Dermis blood vessel endothelial cell (primary cell): ENCODE data around the gene DTL. TPM values are rescaled to one million over a fixed set of nuclear protein-coding genes. Genes with fewer than 3 reads are reported as not detected.

Experiments used
- DNase-seq: peaks from one replicate; pipeline ENCODE4 v3.0.0; 2010
- total RNA-seq: library from RNA; depleted of rRNA; stranded (reverse); fragments of >200 nt; gene quantifications from 2 replicates; pipeline ENCODE4 v1.2.3, GENCODE V29; 2014

DTL gene
- total RNA-seq, 1 donor from 2014 or later: 12.6 TPM

DNA sequence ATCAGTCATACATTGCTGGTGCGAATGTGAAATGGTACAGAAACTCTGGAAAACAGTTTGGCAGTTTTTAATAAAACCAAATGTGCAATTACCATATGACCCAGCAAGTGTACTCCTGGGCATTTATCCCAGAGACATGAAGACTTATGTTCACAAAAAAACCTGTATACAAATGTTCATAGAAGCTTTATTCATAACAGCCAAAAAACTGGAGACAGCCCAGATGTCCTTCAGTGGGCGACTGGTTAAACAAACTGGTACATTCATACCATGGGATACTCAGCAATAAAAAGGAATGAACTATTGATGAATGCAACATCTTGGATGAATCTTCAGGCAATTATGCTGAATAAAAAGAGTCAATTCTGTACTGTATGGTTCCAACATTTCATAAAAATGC is 97.8 kb downstream of the DTL start:
- no peak for DNase-seq

DNA sequence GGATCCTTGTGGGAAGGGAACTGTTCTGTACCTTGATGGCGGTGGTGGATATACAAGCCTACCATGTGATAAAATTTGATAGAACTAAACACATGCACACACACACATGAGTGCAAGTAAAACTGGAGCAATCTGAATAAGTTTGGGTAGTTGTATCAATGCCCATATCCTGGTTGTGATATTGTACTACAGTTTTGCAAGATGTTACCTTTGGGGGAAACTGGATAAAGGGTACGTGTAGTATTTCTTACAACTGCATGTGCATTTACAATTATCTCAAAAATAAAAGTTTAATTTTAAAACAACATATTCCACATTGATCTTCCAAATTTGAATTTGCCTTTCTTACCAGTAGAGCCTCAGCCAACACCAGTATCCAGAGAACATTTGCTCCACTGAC is 99.6 kb downstream of the DTL start:
- DNase-seq: no peak

DNA sequence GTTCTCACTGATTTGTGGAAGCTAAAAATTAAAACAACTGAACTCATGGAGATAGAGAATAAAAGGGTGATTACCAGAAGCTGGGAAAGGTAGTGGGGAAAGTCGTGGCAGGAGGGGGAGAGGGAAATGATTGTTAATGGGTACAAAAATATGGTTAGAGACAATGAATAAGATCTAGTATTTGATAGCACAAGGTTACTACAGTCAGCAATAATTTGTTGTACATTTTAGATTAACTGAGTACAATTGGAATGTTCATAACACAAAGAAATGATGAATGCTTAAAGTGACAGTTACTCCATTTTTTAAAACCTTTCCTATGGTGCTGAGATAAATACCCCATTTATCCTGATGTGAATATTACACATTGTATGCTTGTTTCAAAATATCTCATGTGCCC is 102.3 kb downstream of the DTL start:
- no peak for DNase-seq

DNA sequence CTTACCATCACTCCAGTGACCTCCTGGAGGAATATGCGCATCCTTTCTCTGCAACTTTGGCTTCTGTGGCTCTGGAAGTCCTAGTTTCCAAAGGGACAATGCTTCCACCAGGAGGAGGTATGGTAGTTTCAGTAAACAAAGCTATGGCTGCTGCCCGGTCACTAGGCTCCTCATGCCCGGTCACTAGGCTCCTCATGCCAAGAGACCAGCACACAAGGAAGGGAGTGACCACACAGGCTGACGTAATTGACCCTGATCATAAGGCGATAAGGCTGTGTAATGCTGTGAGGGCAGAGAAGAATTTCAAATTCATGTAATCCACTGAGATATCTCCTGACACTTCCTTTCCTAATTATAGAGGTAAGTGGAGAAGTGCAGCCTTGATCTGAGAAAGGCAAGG is 102.9 kb downstream of the DTL start:
- peak; percentile 37 for DNase-seq

DNA sequence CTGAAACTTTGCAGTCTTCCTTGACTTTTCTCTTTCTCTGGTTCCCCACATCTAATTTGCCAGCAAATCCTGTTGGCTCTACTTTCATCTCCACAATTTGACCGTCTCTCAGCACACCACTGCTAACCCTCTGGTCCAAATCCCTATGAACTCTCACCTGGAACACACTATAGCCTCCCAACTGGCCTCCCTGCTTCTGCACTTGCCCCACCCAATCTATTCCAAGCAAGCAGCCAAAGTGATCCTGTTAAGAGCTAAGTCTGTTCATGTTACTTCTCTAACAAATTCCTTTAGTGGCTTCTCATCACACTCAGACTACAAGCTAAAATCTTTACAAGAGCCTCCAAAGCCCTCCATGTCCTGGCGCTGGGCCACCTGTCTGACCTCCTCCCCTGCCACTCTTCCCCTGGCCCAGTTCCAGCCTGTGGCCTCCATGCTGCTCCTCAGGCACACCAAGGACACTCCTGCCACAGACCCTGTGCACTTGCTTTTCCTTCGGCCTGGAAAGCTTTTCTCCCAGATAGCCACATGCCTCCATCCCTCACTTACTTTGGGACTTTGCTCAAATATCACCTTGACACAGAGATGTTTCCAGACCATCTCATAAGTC is 104.1 kb downstream of the DTL start:
- no peak for DNase-seq

DNA sequence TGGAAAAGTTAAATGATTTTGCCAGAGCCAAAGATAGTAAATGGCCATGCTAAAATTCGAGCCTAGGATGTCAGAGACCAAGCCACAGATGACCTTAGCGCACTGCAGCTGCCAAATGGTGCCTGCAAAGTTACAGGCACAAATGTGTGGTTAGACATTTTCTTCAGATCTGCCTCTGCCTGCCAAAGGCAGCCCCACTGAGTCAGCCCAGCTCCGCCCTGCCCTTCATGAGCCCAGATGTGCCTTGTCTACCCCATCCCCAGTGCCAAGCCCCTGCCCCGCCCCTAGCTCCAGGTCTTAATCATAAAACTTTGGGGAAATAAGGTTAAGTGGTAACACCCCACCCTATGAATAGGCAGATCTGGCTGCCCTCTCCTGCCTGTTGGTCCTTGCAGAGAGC is 105.9 kb downstream of the DTL start:
- no peak for DNase-seq

DNA sequence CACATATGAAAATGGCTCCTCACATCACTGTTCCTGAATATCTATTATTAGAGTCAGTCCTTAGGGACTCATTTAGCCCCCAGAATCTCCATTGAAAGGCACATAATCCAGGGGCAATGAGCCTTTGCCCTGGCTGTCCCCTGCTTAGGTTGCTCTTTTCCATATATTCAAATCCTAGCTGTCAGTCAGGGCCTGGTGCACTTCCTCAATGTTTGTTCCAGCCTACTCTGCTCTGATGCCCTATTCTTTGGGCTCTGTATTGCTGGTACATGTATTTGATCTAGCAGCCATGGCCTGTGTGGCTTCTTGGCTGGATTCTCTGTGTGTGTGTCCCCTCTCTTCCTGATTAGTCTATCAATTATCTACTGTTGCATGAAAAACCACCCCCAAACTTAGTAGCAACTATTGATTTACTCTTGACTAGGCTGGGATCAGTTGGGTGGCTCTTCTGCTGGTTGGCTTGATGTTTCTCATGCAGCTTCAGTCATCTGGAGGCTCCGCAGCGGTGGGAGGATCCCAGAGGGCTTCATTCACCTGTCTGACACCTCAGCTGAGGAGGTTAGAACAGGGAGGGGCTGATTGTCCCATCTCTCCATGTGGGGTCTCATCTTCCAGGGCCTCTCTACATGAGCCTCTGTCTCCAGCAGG is 107.5 kb downstream of the DTL start:
- DNase-seq: no peak

DNA sequence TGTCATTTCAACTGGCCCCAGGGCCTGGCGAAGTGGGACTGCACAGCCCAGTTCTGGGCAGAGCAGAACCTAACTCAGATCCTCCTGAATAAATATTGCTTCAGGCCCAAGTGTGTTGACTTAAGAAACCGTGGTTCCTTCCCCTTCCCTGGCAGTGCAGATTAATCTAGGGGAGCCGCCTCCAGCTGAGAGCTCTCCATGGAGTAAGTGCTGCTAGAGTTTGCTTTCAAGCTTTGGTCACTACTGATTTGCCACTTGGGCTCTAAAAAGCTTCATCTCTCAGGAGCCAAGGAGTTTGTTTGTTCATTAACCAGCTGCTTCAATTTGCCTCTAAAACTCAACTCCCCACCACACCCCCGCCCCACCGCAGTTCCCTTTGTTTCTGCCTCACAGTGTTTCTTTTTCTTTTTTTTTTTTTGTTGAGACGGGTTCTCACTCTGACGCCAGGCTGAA is 112.1 kb downstream of the DTL start:
- DNase-seq: no peak

DNA sequence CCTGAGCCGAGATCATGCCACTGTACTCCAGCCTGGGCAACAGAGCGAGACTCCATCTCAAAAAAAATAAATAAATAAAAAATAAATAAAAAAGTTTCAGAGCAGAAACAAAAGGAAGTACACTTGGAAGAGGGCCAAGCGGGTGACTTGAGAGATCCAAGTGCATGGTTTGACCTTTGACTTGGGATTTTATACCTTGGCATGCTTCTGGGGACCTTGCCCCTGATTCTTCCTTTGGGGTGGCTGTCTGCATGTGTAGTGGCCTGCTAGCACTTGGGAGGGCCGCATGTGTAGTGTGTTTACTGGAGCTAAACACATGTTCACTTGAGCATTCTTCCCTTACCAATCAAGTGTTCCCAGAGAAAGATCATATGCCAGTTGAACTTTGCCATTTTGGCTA is 114.0 kb downstream of the DTL start:
- no peak for DNase-seq

DNA sequence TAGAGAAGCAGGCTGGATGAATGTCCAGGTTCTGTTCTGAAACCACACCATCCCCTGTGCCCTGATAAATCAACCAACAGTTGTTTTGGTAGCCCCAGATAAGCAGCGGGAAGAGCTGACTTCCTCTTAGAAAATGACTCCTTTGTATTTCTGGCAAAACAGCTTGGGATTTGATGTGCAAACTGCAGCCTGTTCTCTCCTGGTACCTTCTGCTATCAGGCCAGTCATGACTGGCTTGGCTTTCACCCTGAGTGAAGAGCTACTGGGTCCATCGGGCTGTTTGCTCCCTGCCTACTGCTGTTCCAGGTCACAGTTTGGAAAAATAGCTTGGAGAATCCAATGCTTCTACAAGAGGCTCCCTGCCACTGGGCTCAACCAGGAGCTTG is 116.8 kb downstream of the DTL start:
- DNase-seq: peak; percentile 59

DNA sequence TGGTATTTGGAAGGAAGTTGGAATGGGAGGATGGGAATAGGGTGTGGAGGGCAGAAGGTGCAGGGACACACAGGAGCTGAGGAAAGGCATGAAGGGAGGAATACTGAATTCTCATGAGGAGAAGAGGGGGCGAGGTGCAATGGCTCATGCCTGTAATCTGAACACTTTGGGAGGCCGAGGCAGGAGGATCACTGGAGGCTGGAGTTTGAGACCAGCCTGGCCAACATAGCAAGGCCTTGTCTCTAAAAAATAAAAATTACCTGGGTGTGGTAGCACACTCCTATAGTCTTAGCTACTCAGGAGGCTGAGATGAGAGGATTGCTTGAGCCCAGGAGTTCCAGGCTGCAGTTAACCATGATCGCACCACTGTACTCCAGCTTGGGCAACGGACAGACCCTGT is 117.3 kb downstream of the DTL start:
- no peak for DNase-seq

DNA sequence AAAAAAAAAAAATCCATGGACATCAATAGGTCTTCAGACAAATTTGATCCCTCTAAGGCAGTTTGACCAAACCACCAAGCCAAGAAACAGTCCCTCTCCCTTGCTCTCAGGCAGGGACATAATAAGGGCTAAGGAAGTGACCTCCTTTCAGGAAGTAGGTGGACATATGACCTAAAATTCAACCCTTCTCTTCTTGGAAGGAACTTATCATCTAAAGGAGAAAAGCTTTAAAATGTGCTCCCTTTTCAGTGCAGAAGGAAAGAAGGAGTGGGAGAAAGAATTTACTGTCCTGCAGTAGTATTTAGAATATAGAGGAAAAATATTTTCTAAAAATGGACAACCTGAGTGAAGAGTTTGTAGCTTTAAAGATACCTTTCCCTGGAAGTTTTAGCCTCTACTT is 118.1 kb downstream of the DTL start:
- no peak for DNase-seq

Other genes starting within 250 kb of the DTL start
- 65.4 and 76.6 TPM in 2 replicates for gene LPGAT1, start 205.0 kb upstream of the DTL start, total RNA-seq
- 13.3 and 23.7 TPM in 2 replicates for gene INTS7, start 191 bp upstream of the DTL start, total RNA-seq
- gene PPP2R5A, start 249.7 kb downstream of the DTL start, total RNA-seq: 77.1 and 87.5 TPM in 2 replicates